Measurements from ENCODE around the gene SGSM1. TPM values are rescaled to one million over a fixed set of nuclear protein-coding genes. Genes with fewer than 3 reads are reported as not detected.

Gene SGSM1
- total RNA-seq, 6 experiments from 2014 or later, result 0.11 to 0.78 (median 0.41) TPM

DNA sequence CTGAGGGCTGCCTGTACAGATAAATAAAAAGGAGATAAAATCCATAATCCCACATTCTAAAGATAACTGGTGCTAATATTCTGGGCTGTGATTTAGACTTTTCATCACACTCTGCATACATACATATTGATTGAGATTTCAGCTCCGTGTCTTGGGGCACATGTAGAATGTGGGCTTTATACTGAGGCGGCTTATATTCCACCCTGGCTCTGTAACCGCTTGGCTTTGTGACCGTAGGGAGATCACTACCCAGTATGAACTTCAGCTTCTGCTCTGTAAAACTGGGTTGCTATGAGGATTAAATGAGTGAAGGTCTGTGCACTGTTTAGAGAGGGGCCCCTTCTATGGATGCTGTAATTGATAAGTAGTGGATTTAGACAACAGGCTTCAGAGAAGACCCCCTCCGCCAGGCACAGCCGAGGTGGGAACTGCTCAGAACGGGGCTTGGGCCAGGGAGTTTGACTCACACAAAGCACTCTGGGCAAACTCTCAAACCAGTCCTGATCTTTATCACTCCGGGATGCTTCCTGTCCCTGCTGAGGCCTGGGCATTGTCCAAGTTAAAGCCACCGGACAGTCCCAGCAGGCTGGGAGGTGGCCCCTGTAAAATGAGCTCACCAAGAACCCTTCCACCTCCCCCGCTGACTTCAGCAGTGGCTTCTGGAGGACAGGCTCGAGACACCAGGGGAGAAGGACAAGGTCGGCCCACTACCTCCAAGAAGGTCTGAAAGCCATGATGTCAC, 163.7 kb downstream of the SGSM1 start:
- intact Hi-C loops (cut with DNase I), result no loop called here
- WGBS (ENCODE audit: insufficient coverage, low coverage, low lambda C conversion rate, missing lambda C conversion rate), result 36% methylated on average over 10 of the region's 12 CpGs
- Histone ChIP-seq H3K27me3 (no peaks in the 10 kb centered on the region), H3K9me3 (no peaks in the 10 kb centered on the region), H3K36me3 (no peaks in the 10 kb centered on the region), H3K4me1 (peaks cover 0 to 44% (median 6%) of the 10 kb centered on the region in 4 donors), H3K27ac (peak overlapping the region in 2 of 3 donors; percentile 20 to 56), H3K4me3 (no peak overlapping the region)
- DNase-seq (peak; percentile 72 to 74 (median 73)), ATAC-seq (peak; percentile 64 to 80 (median 74))
- no peak for TF ChIP-seq POLR2A (IDR thresholded peaks at IDR 0.05)

DNA sequence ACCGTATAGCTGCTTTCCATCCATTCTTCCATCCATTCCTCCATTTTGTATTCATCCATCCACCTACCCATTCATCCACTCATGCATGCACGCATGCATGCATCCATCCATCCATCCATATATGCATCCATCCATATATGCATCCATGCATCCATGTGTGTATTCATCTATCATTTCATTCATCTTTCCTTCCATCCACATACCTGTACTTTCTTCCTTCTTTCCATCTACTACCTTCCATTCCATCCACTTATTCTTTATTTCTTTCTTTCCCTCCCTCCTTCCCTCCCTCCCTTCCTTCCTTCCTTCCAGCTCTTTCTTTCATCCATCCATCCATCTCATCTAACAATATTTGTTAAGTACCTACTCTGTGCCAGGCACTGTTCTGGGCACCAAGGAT, 166.4 kb downstream of the SGSM1 start:
- Histone ChIP-seq H3K9me3 (no peaks in the 10 kb centered on the region), H3K27ac (no peak overlapping the region), H3K27me3 (no peaks in the 10 kb centered on the region), H3K4me1 (peaks cover 0 to 26% (median 2%) of the 10 kb centered on the region in 4 donors), H3K4me3 (no peak overlapping the region), H3K36me3 (no peaks in the 10 kb centered on the region)
- WGBS (ENCODE audit: insufficient coverage, low coverage, low lambda C conversion rate, missing lambda C conversion rate), result 49% methylated on average over 2 of the region's 2 CpGs
- DNase-seq (no peak), ATAC-seq (no peak)
- TF ChIP-seq, protein P1, sequence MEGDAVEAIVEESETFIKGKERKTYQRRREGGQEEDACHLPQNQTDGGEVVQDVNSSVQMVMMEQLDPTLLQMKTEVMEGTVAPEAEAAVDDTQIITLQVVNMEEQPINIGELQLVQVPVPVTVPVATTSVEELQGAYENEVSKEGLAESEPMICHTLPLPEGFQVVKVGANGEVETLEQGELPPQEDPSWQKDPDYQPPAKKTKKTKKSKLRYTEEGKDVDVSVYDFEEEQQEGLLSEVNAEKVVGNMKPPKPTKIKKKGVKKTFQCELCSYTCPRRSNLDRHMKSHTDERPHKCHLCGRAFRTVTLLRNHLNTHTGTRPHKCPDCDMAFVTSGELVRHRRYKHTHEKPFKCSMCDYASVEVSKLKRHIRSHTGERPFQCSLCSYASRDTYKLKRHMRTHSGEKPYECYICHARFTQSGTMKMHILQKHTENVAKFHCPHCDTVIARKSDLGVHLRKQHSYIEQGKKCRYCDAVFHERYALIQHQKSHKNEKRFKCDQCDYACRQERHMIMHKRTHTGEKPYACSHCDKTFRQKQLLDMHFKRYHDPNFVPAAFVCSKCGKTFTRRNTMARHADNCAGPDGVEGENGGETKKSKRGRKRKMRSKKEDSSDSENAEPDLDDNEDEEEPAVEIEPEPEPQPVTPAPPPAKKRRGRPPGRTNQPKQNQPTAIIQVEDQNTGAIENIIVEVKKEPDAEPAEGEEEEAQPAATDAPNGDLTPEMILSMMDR (IDR thresholded peaks at IDR 0.05), result no peak
- no peak for TF ChIP-seq POLR2A (IDR thresholded peaks at IDR 0.05)
- intact Hi-C loops (cut with DNase I), result no loop called here

DNA sequence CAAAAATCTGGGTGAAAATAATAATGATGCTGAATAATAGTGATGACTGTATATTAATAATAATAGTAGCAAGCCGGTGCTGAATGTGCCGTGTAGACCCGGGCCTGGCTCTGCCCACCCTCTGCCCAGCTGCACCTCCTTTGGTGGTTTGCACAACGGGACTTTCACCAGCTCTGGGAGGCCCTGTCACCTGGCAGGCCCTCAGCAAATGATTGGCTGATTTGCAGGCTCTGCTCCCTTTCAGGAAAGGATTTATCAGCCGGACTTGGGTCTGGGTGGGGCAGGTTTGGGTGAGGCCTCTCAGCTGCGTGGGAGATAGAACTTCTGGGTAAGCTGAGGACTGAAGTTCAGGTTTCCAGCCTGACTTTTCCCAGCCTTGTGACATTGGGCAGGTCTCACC, 167.9 kb downstream of the SGSM1 start:
- peak; percentile 65 to 74 (median 66) for DNase-seq
- ATAC-seq, result peak; percentile 24 to 63 (median 44)
- no peaks in the 10 kb centered on the region for H3K27me3 ChIP-seq
- WGBS (ENCODE audit: insufficient coverage, low coverage, low lambda C conversion rate, missing lambda C conversion rate), result 37% methylated on average over 2 of the region's 6 CpGs
- TF ChIP-seq POLR2A (IDR thresholded peaks at IDR 0.05), result no peak
- TF ChIP-seq, protein P1 (IDR thresholded peaks at IDR 0.05), result no peak
- H3K9me3 ChIP-seq, result no peaks in the 10 kb centered on the region
- no peaks in the 10 kb centered on the region for H3K36me3 ChIP-seq
- H3K4me1 ChIP-seq, result peaks cover 0 to 32% (median 6%) of the 10 kb centered on the region in 4 donors
- intact Hi-C loops (cut with DNase I), result no loop called here
- no peak overlapping the region for H3K27ac ChIP-seq
- H3K4me3 ChIP-seq, result no peak overlapping the region

DNA sequence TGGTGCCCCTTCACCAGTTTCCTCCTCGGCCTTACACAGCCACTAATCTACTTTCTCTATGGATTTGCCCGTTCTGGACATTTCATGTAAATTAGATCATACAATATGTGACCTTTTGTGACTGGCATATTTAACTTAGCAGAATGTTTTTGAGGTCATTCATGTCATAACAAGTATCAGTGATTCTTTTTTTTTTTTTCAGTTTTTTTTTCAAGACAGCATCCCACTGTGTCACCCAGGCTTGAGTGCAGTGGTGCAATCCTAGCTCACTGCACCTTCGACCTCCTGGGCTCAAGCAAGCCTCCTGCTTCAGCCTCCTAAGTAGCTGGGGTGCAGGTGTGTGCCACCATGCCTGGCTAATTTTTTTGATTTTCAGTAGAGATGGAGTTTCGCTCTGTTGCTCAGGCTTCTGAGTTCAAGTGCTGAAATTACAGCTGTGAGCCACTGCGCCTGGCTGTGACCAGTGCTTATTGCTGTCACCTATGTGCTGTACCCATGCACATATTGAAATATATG, 169.2 kb downstream of the SGSM1 start:
- ATAC-seq (no peak), DNase-seq (no peak)
- Histone ChIP-seq H3K4me1 (peaks cover 0 to 23% (median 6%) of the 10 kb centered on the region in 4 donors), H3K27me3 (no peaks in the 10 kb centered on the region), H3K27ac (no peak overlapping the region), H3K9me3 (no peaks in the 10 kb centered on the region), H3K36me3 (no peaks in the 10 kb centered on the region), H3K4me3 (no peak overlapping the region)
- 78% methylated on average over 5 of the region's 5 CpGs for WGBS (ENCODE audit: insufficient coverage, low coverage, low lambda C conversion rate, missing lambda C conversion rate)
- TF ChIP-seq POLR2A (IDR thresholded peaks at IDR 0.05), result no peak
- TF ChIP-seq, protein P1 (IDR thresholded peaks at IDR 0.05), result no peak
- intact Hi-C loops (cut with DNase I), result no loop called here

DNA sequence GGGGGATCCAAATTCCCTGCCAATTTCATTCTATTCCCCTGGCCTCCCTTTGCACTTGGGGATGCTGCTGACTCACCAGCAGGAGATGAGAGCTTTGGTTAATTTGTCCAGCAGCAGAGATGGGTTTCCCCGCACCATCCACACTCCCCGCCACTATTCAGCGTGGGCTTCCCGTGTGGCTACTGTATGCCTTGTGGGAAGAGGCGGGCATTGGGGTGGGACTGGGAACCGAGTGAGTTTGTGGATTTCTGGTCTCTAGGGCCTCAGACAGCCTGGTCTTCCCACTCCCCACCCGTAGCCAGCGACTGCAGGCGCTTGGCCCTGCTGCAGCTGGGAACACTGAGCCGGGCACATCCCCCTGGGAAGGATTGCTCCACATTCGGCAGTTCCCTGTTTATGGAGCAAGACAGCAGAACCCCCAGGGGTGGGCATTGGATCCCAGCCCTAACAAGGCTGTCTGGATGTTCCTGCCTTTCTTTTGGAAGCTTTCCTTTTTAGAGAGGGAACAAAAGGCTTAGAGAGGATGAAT, 169.9 kb downstream of the SGSM1 start:
- no peak overlapping the region for H3K4me3 ChIP-seq
- no peaks in the 10 kb centered on the region for H3K27me3 ChIP-seq
- TF ChIP-seq, protein P1 (IDR thresholded peaks at IDR 0.05), result no peak
- TF ChIP-seq POLR2A (IDR thresholded peaks at IDR 0.05), result no peak
- no peaks in the 10 kb centered on the region for H3K9me3 ChIP-seq
- no peak overlapping the region for H3K27ac ChIP-seq
- H3K4me1 ChIP-seq, result peaks cover 0 to 18% (median 6%) of the 10 kb centered on the region in 4 donors
- DNase-seq, result no peak
- intact Hi-C loops (cut with DNase I), result no loop called here
- H3K36me3 ChIP-seq, result no peaks in the 10 kb centered on the region
- no peak for ATAC-seq
- WGBS (ENCODE audit: insufficient coverage, low coverage, low lambda C conversion rate, missing lambda C conversion rate), result no CpG with 5 or more reads among the region's 11 CpGs

Data from right lobe of liver (tissue), 6 donors.